Measurements from ENCODE around the gene DNAH10.

DNA sequence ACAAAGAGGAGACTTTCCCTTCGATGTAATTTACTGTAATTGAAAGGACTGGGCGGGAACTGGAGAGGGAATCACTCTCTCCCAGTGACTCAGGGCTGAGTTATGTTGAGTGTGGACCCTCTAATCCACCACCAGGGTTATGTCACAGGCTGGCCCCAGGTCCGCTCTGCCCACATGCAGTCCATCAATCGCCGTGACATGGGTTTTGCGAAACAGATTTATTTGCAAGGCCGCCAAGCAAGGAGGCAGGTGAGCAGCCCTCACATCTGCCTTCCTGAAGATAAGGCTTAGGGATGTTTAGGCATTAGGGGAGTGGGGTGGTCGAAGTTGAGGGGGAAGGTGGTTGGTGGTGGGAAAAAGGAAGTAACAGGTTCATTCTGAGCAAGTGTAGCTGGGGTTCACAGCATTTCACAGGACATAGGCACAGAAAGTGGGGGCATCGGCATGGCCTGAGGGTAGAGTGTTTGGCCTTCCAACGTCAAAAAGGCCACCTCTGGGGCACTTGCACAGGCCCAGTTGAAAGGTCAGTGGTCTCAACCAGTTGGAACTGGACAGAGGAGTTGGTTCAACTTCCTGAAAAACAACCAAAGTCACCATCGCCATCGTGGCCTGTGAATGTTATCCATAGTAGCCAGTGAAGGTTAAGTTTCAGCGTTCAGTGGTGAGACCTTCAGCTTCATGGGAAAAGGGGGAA, 66.9 kb downstream of the DNAH10 start:
- TF ChIP-seq, protein P1, sequence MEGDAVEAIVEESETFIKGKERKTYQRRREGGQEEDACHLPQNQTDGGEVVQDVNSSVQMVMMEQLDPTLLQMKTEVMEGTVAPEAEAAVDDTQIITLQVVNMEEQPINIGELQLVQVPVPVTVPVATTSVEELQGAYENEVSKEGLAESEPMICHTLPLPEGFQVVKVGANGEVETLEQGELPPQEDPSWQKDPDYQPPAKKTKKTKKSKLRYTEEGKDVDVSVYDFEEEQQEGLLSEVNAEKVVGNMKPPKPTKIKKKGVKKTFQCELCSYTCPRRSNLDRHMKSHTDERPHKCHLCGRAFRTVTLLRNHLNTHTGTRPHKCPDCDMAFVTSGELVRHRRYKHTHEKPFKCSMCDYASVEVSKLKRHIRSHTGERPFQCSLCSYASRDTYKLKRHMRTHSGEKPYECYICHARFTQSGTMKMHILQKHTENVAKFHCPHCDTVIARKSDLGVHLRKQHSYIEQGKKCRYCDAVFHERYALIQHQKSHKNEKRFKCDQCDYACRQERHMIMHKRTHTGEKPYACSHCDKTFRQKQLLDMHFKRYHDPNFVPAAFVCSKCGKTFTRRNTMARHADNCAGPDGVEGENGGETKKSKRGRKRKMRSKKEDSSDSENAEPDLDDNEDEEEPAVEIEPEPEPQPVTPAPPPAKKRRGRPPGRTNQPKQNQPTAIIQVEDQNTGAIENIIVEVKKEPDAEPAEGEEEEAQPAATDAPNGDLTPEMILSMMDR (IDR thresholded peaks at IDR 0.05): no peak
- TF ChIP-seq TCF7L2 (IDR thresholded peaks at IDR 0.05; ENCODE audit: low read depth, low read length) (no peak), POLR2AphosphoS5 (IDR thresholded peaks at IDR 0.05; ENCODE audit: low read depth, low read length) (no peak)
- TF ChIP-seq, protein P2, sequence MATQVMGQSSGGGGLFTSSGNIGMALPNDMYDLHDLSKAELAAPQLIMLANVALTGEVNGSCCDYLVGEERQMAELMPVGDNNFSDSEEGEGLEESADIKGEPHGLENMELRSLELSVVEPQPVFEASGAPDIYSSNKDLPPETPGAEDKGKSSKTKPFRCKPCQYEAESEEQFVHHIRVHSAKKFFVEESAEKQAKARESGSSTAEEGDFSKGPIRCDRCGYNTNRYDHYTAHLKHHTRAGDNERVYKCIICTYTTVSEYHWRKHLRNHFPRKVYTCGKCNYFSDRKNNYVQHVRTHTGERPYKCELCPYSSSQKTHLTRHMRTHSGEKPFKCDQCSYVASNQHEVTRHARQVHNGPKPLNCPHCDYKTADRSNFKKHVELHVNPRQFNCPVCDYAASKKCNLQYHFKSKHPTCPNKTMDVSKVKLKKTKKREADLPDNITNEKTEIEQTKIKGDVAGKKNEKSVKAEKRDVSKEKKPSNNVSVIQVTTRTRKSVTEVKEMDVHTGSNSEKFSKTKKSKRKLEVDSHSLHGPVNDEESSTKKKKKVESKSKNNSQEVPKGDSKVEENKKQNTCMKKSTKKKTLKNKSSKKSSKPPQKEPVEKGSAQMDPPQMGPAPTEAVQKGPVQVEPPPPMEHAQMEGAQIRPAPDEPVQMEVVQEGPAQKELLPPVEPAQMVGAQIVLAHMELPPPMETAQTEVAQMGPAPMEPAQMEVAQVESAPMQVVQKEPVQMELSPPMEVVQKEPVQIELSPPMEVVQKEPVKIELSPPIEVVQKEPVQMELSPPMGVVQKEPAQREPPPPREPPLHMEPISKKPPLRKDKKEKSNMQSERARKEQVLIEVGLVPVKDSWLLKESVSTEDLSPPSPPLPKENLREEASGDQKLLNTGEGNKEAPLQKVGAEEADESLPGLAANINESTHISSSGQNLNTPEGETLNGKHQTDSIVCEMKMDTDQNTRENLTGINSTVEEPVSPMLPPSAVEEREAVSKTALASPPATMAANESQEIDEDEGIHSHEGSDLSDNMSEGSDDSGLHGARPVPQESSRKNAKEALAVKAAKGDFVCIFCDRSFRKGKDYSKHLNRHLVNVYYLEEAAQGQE (IDR thresholded peaks at IDR 0.05; ENCODE audit: insufficient read depth in 1 of 2, low read depth in 2 of 2, low read length in 1 of 2): no peak
